Vagina (tissue), 2 donors: ENCODE measurements around the gene CCDC159.

Experiments
- CTCF ChIP-seq, 3 experiments: fragments of 450-650 bp in 2 of 3; fragments of 200-600 bp in 1 of 3; sonication (generic) in 1 of 3; IDR thresholded peaks; one replicate each; pipeline ENCODE4 v1.5.1; 2017 to 2019; ENCODE audit warnings: antibody characterized with exemption in 3 of 3, mild to moderate bottlenecking in 2 of 3, moderate library complexity in 2 of 3
- POLR2A ChIP-seq, 2 donors: fragments of 450-650 bp; IDR thresholded peaks; one replicate each; pipeline ENCODE4 v1.6.1; 2017; ENCODE audit warnings: antibody characterized with exemption in 2 of 2, mild to moderate bottlenecking in 2 of 2, moderate library complexity in 2 of 2
- POLR2AphosphoS5 ChIP-seq, 2 donors: sonication (generic); formaldehyde crosslinking; IDR thresholded peaks; one replicate each; pipeline ENCODE4 v1.9.0; 2017; ENCODE audit warnings: antibody characterized with exemption in 2 of 2, mild to moderate bottlenecking in 2 of 2, low read depth in 1 of 2; ENCODE audit not compliant: insufficient read depth in 1 of 2

- TF ChIP-seq CTCF (IDR thresholded peaks at IDR 0.05) (no peak), POLR2A (IDR thresholded peaks at IDR 0.05) (no peak), POLR2AphosphoS5 (IDR thresholded peaks at IDR 0.05; ENCODE audit: insufficient read depth in 1 of 2, low read depth in 1 of 2) (no peak)
These were observed 22.7 kb upstream of the CCDC159 start for GRCh38 chr19:11323601-11324078.
